PC-9 (cell line): ENCODE results near the gene INSYN2B. TPM values are rescaled to one million over a fixed set of nuclear protein-coding genes. Genes with fewer than 3 reads are reported as not detected.

Experiments used
- BruUV-seq: library from RNA; stranded (reverse); fragments of 400-500 nt; replicated peaks from 2 replicates; lab custom pipeline; 2021; lab: Mats Ljungman, UMichigan
- CTCF ChIA-PET: fragments of 300-600 bp; sonication (Branson Sonifier 250); formaldehyde crosslinking; loops from one replicate; lab custom pipeline; 2022; ENCODE audit warnings: antibody characterized with exemption; lab: Charles Lee
- POLR2A ChIA-PET: fragments of 300-600 bp; sonication (Branson Sonifier 250); formaldehyde crosslinking; loops from one replicate; lab custom pipeline; 2022; ENCODE audit warnings: antibody characterized with exemption; ENCODE audit not compliant: unreplicated experiment; lab: Charles Lee
- DNase-seq, 2 experiments: peaks; one replicate each; pipeline versions ENCODE4 v3.0.0 to v3.0.0-alpha.2; 2015 to 2022; ENCODE audit warnings: mixed read lengths in 1 of 2
- H2AFZ ChIP-seq: fragments of 200-600 bp; sonication (generic); 2 replicates; pipeline ENCODE4 v1.8.1; 2017; ENCODE audit warnings: antibody characterized with exemption
- H3F3A ChIP-seq: fragments of 200-600 bp; sonication (generic); 2 replicates; pipeline ENCODE4 v1.8.1; 2017; ENCODE audit warnings: antibody characterized with exemption, mild to moderate bottlenecking, low read depth; ENCODE audit not compliant: insufficient read depth
- H3K27ac ChIP-seq: fragments of 200-600 bp; sonication (generic); 2 replicates; pipeline ENCODE4 v1.6.1; 2016; ENCODE audit warnings: mixed run types
- H3K27me3 ChIP-seq: fragments of 200-600 bp; sonication (generic); 2 replicates; pipeline ENCODE4 v1.6.1; 2016; ENCODE audit warnings: low read depth, mixed run types; ENCODE audit not compliant: insufficient read depth
- H3K36me3 ChIP-seq: fragments of 200-600 bp; sonication (generic); 2 replicates; pipeline ENCODE4 v1.6.1; 2016; ENCODE audit warnings: low read depth, mixed run types
- H3K4me1 ChIP-seq: fragments of 200-600 bp; sonication (generic); replicated peaks from 2 replicates; pipeline ENCODE4 v1.6.1; 2016; ENCODE audit warnings: mixed run types; ENCODE audit not compliant: insufficient read depth
- H3K4me2 ChIP-seq: fragments of 200-600 bp; sonication (generic); 2 replicates; pipeline ENCODE4 v1.6.1; 2017; ENCODE audit warnings: mixed run types
- H3K4me3 ChIP-seq: fragments of 200-600 bp; sonication (generic); 2 replicates; pipeline ENCODE4 v1.6.1; 2016; ENCODE audit warnings: mixed run types
- H3K79me2 ChIP-seq: fragments of 200-600 bp; sonication (generic); 2 replicates; pipeline ENCODE4 v1.6.1; 2017; ENCODE audit warnings: low read depth, mixed run types
- H3K9me2 ChIP-seq: fragments of 200-600 bp; sonication (generic); 2 replicates; pipeline ENCODE4 v1.8.1; 2017; ENCODE audit warnings: mild to moderate bottlenecking; ENCODE audit not compliant: insufficient read depth
- H3K9me3 ChIP-seq: fragments of 200-600 bp; sonication (generic); 2 replicates; pipeline ENCODE4 v1.8.1; 2016; ENCODE audit warnings: low read depth; ENCODE audit not compliant: insufficient read depth
- H4K20me1 ChIP-seq: fragments of 200-600 bp; sonication (generic); 2 replicates; pipeline ENCODE4 v1.8.1; 2017; ENCODE audit not compliant: insufficient read depth
- EZH2 ChIP-seq: fragments of 200-600 bp; sonication (generic); IDR thresholded peaks from 2 replicates; pipeline ENCODE4 v1.8.0; 2017; ENCODE audit warnings: antibody characterized with exemption, low read depth
- intact Hi-C: fragments of 100-400 bp; cut with micrococcal nuclease; formaldehyde crosslinking; loops from one replicate; pipeline ENCODE4 v1.10.0; 2022; ENCODE audit not compliant: unreplicated experiment
- total RNA-seq: library from RNA; stranded (reverse); gene quantifications from 2 replicates; pipeline ENCODE4 v1.2.3, GENCODE V29; 2021
- TF ChIP-seq, protein P1 (sequence below): fragments of 200-600 bp; sonication (generic); conservative IDR thresholded peaks from 2 replicates; pipeline ENCODE4 v1.6.1; 2017; ENCODE audit warnings: mixed run types, antibody characterized with exemption, mild to moderate bottlenecking, moderate library complexity

INSYN2B gene
- total RNA-seq, 1 experiment from 2014 or later = not detected

DNA sequence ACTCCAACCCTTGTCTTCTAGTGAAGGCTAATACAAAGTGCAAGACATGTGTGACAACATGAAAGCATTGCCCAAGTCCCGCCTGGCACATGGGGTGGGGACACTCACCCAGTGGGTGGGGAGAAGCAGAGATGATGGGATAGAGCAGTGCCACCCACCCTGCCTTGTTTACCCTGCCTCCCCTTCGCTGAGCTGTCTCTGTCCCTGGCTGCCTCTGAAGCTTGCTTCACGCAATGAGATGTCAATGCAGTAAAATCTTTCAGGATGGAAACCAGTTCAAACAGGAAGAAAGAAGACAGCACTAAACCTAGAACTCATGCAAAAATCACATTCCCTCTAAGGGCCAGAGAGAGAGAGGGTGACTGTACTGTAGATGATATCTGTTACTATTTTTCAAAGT lies 148.0 kb downstream of the INSYN2B start:
- no peak for TF ChIP-seq EZH2
- TF ChIP-seq, protein P1, sequence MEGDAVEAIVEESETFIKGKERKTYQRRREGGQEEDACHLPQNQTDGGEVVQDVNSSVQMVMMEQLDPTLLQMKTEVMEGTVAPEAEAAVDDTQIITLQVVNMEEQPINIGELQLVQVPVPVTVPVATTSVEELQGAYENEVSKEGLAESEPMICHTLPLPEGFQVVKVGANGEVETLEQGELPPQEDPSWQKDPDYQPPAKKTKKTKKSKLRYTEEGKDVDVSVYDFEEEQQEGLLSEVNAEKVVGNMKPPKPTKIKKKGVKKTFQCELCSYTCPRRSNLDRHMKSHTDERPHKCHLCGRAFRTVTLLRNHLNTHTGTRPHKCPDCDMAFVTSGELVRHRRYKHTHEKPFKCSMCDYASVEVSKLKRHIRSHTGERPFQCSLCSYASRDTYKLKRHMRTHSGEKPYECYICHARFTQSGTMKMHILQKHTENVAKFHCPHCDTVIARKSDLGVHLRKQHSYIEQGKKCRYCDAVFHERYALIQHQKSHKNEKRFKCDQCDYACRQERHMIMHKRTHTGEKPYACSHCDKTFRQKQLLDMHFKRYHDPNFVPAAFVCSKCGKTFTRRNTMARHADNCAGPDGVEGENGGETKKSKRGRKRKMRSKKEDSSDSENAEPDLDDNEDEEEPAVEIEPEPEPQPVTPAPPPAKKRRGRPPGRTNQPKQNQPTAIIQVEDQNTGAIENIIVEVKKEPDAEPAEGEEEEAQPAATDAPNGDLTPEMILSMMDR = no peak
- intact Hi-C loops = no loop called here
- no peaks in the 10 kb centered on the region for H4K20me1 ChIP-seq
- no TSS peak for BruUV-seq
- no peak overlapping the region for H3K27ac ChIP-seq
- H3K9me2 ChIP-seq = no peaks in the 10 kb centered on the region
- H3K4me3 ChIP-seq = no peak overlapping the region
- no peak overlapping the region for H3K4me2 ChIP-seq
- H2AFZ ChIP-seq = no peak overlapping the region
- no peaks in the 10 kb centered on the region for H3K79me2 ChIP-seq
- H3K4me1 ChIP-seq = no peaks in the 10 kb centered on the region
- ChIA-PET POLR2A (no interaction called here), CTCF (no interaction called here)
- no peak for DNase-seq
- H3K9me3 ChIP-seq = no peaks in the 10 kb centered on the region; the same call in 1 of the 2 replicates
- H3F3A ChIP-seq = no peaks in the 10 kb centered on the region
- H3K27me3 ChIP-seq = no peaks in the 10 kb centered on the region
- H3K36me3 ChIP-seq = no peaks in the 10 kb centered on the region

DNA sequence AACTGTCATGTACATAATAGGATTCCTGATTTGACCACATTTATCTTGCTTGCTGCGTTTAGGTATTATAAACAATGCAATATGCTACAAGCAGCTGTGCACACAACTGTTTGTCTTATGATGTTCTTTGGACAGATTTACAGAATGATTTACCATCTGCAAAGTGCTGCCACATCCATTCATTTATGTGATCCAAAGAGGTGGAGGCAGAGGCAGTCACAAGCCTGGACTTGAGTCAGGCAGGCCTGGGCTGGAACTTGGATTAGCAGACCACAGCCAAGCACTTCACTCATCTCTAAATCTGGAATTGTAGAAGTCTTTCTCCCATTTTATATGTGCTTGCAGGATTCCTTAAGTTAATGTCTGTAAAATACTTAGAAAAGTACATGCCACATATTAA lies 149.0 kb downstream of the INSYN2B start:
- DNase-seq = no peak
- Histone ChIP-seq H3F3A (no peaks in the 10 kb centered on the region), H3K36me3 (no peaks in the 10 kb centered on the region), H3K4me2 (no peak overlapping the region), H3K9me2 (no peaks in the 10 kb centered on the region), H3K4me3 (no peak overlapping the region), H3K27ac (no peak overlapping the region), H4K20me1 (no peaks in the 10 kb centered on the region), H3K9me3 (no peaks in the 10 kb centered on the region; the same call in 1 of the 2 replicates), H2AFZ (no peak overlapping the region), H3K4me1 (no peaks in the 10 kb centered on the region), H3K79me2 (no peaks in the 10 kb centered on the region), H3K27me3 (no peaks in the 10 kb centered on the region)
- POLR2A ChIA-PET = no interaction called here
- no TSS peak for BruUV-seq
- TF ChIP-seq, protein P1 = no peak
- TF ChIP-seq EZH2 = no peak
- CTCF ChIA-PET = no interaction called here
- intact Hi-C loops = no loop called here

DNA sequence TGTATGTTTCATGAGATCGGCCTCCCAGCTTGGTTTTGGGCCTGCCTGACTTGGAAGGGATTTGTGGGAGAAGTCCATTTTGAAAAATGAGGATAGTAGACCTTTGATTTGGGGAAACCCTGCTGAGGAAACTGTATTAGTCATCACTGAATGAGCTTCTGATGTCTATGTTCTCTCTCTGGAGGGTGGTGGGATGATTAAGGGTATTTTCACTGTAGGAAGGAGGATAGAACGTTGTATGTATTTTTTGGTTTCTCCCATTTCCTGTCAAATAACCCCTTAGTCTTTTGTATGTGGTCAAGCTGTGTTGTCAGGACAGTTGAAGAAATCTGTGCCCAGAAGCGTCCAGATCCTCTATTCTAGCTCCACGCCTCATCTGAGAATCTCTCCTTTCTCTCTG lies 151.9 kb downstream of the INSYN2B start:
- TF ChIP-seq EZH2 = no peak
- TF ChIP-seq, protein P1 = no peak
- POLR2A ChIA-PET = no interaction called here
- CTCF ChIA-PET = no interaction called here
- no peaks in the 10 kb centered on the region for H3K36me3 ChIP-seq
- BruUV-seq = no TSS peak
- H3F3A ChIP-seq = no peaks in the 10 kb centered on the region
- no peak for DNase-seq
- no peak overlapping the region for H3K4me2 ChIP-seq
- H2AFZ ChIP-seq = no peak overlapping the region
- H3K27me3 ChIP-seq = no peaks in the 10 kb centered on the region
- H3K9me3 ChIP-seq = no peaks in the 10 kb centered on the region; the same call in 1 of the 2 replicates
- H4K20me1 ChIP-seq = no peaks in the 10 kb centered on the region
- no peaks in the 10 kb centered on the region for H3K79me2 ChIP-seq
- no peak overlapping the region for H3K27ac ChIP-seq
- H3K4me1 ChIP-seq = no peaks in the 10 kb centered on the region
- H3K4me3 ChIP-seq = no peak overlapping the region
- H3K9me2 ChIP-seq = no peaks in the 10 kb centered on the region
- intact Hi-C loops = no loop called here
